DND-41 (cell line): ENCODE results near the gene ABAT.

ENCODE experiments used
- ATAC-seq: fragments of 200-7000 bp; cut with Tn5 transposase; 3 replicates; pipeline ENCODE4 v1.9.1; 2021; ENCODE audit warnings: low read depth; ENCODE audit not compliant: insufficient read depth
- DNase-seq: peaks from one replicate; pipeline ENCODE4 v3.0.0-alpha.2; 2020
- H2AFZ ChIP-seq: 2 replicates; pipeline ENCODE4 v1.6.0; 2012; ENCODE audit warnings: low read depth, low read length
- H3K27ac ChIP-seq: 2 replicates; pipeline ENCODE4 v1.5.1; 2012; ENCODE audit warnings: low read length, inconsistent platforms
- H3K27me3 ChIP-seq: fragments of 200-600 bp; sonication (generic); 2 replicates; pipeline ENCODE4 v1.6.0; 2012; ENCODE audit warnings: low read length, mild to moderate bottlenecking, inconsistent platforms; ENCODE audit not compliant: insufficient read depth, poor library complexity
- H3K36me3 ChIP-seq: 2 replicates; pipeline ENCODE4 v1.5.1; 2012; ENCODE audit warnings: low read length, inconsistent platforms; ENCODE audit not compliant: insufficient read depth
- H3K4me1 ChIP-seq: 2 replicates; pipeline ENCODE4 v1.5.1; 2012; ENCODE audit warnings: mild to moderate bottlenecking, low read length; ENCODE audit not compliant: insufficient read depth
- H3K4me2 ChIP-seq: 2 replicates; pipeline ENCODE4 v1.6.0; 2012; ENCODE audit warnings: mild to moderate bottlenecking, moderate library complexity, low read length, inconsistent platforms; ENCODE audit not compliant: insufficient read depth
- H3K4me3 ChIP-seq, 2 experiments: fragments of 200-600 bp in 1 of 2; shearing (Covaris generic) in 1 of 2; 2 replicates each; pipeline ENCODE4 v1.5.1; 2012 to 2016; ENCODE audit warnings: inconsistent platforms in 2 of 2, low read length in 2 of 2, mild to moderate bottlenecking in 2 of 2, low read depth in 1 of 2, moderate library complexity in 1 of 2
- H3K79me2 ChIP-seq: 2 replicates; pipeline ENCODE4 v1.6.0; 2012; ENCODE audit warnings: low read length, inconsistent platforms; ENCODE audit not compliant: insufficient read depth
- H3K9ac ChIP-seq: 2 replicates; pipeline ENCODE4 v1.6.0; 2012; ENCODE audit warnings: low read depth, mild to moderate bottlenecking, inconsistent platforms, low read length, moderate library complexity
- H3K9me3 ChIP-seq: 2 replicates; pipeline ENCODE4 v1.5.1; 2012; ENCODE audit warnings: low read length, moderate library complexity, mild to moderate bottlenecking, inconsistent platforms; ENCODE audit not compliant: insufficient read depth, severe bottlenecking
- H4K20me1 ChIP-seq: 2 replicates; pipeline ENCODE4 v1.6.0; 2012; ENCODE audit warnings: low read length; ENCODE audit not compliant: insufficient read depth
- CTCF ChIP-seq: IDR thresholded peaks from 2 replicates; pipeline ENCODE4 v1.5.1; 2012; ENCODE audit warnings: borderline replicate concordance, low read length, moderate library complexity, mild to moderate bottlenecking; ENCODE audit not compliant: poor library complexity, severe bottlenecking; ENCODE audit errors: extremely low read depth
- EZH2 ChIP-seq: IDR thresholded peaks from 3 replicates; pipeline ENCODE4 v1.6.1; 2012; ENCODE audit warnings: borderline replicate concordance, low read depth, mild to moderate bottlenecking, moderate library complexity, low read length, inconsistent platforms; ENCODE audit not compliant: severe bottlenecking

Gene ABAT

GRCh38 chr16:8677481-8677880 is 3.1 kb downstream of the ABAT start:
- peaks cover 6% of the 10 kb centered on the region for H4K20me1 ChIP-seq
- no peak overlapping the region for H3K9ac ChIP-seq
- no peaks in the 10 kb centered on the region for H3K36me3 ChIP-seq
- H3K27ac ChIP-seq = no peak overlapping the region
- no peak overlapping the region for H3K4me3 ChIP-seq
- DNase-seq (no peak), ATAC-seq (no peak)
- H3K27me3 ChIP-seq = no peaks in the 10 kb centered on the region
- H3K9me3 ChIP-seq = no peaks in the 10 kb centered on the region
- no peak overlapping the region for H3K4me2 ChIP-seq
- TF ChIP-seq EZH2 = no peak
- no peak for TF ChIP-seq CTCF
- H3K79me2 ChIP-seq = peaks cover 3% of the 10 kb centered on the region; the same call in 1 of the 2 replicates
- no peak overlapping the region for H2AFZ ChIP-seq
- peaks cover 14% of the 10 kb centered on the region for H3K4me1 ChIP-seq

GRCh38 chr16:8678068-8678927 is 3.9 kb downstream of the ABAT start:
- peaks cover 6% of the 10 kb centered on the region for H4K20me1 ChIP-seq
- H3K4me3 ChIP-seq = no peak overlapping the region
- no peaks in the 10 kb centered on the region for H3K9me3 ChIP-seq
- DNase-seq (no peak), ATAC-seq (no peak)
- no peak overlapping the region for H3K4me2 ChIP-seq
- H3K27ac ChIP-seq = no peak overlapping the region
- no peak overlapping the region for H2AFZ ChIP-seq
- H3K9ac ChIP-seq = no peak overlapping the region
- TF ChIP-seq EZH2 = no peak
- no peak for TF ChIP-seq CTCF
- H3K4me1 ChIP-seq = peaks cover 14% of the 10 kb centered on the region
- H3K79me2 ChIP-seq = peaks cover 3% of the 10 kb centered on the region; the same call in 1 of the 2 replicates
- H3K27me3 ChIP-seq = no peaks in the 10 kb centered on the region
- no peaks in the 10 kb centered on the region for H3K36me3 ChIP-seq

- no peak for ATAC-seq
- Histone ChIP-seq H3K27me3 (no peaks in the 10 kb centered on the region), H4K20me1 (peaks cover 6% of the 10 kb centered on the region), H3K9ac (no peak overlapping the region), H3K27ac (no peak overlapping the region), H3K4me3 (no peak overlapping the region), H3K4me1 (peaks cover 14% of the 10 kb centered on the region), H3K9me3 (no peaks in the 10 kb centered on the region), H3K36me3 (no peaks in the 10 kb centered on the region), H2AFZ (no peak overlapping the region), H3K79me2 (peaks cover 3% of the 10 kb centered on the region; the same call in 1 of the 2 replicates), H3K4me2 (no peak overlapping the region)
- TF ChIP-seq EZH2 = no peak
- no peak for TF ChIP-seq CTCF
- no peak for DNase-seq
These were observed 4.7 kb downstream of the ABAT start for GRCh38 chr16:8679151-8679550.
